Adipocyte (in vitro differentiated cells): ENCODE data around the gene CSTF2T.

Source experiments
- DNase-seq: peaks from one replicate; pipeline ENCODE4 v3.0.0-alpha.2; 2015; ENCODE audit warnings: low read depth
- H3K27me3 ChIP-seq: replicated peaks from 2 replicates; pipeline ENCODE4 v1.7.0; 2013; ENCODE audit warnings: mild to moderate bottlenecking, low read length, moderate library complexity; ENCODE audit not compliant: control insufficient read depth, insufficient read depth
- H3K36me3 ChIP-seq: 2 replicates; pipeline ENCODE4 v1.7.0; 2013; ENCODE audit warnings: low read length, mild to moderate bottlenecking, moderate library complexity; ENCODE audit not compliant: control insufficient read depth, insufficient read depth, severe bottlenecking
- H3K4me1 ChIP-seq: 2 replicates; pipeline ENCODE4 v1.7.0; 2013; ENCODE audit warnings: mild to moderate bottlenecking, low read length, moderate library complexity; ENCODE audit not compliant: control insufficient read depth, insufficient read depth
- H3K4me3 ChIP-seq: 2 replicates; pipeline ENCODE4 v1.7.0; 2013; ENCODE audit warnings: mild to moderate bottlenecking, low read length, moderate library complexity
- H3K9ac ChIP-seq: 2 replicates; pipeline ENCODE4 v1.7.0; 2013; ENCODE audit warnings: mild to moderate bottlenecking, low read length, moderate library complexity
- H3K9me3 ChIP-seq: 2 replicates; pipeline ENCODE4 v1.7.0; 2013; ENCODE audit warnings: mild to moderate bottlenecking, low read length, moderate library complexity; ENCODE audit not compliant: control insufficient read depth

The CSTF2T gene

DNA sequence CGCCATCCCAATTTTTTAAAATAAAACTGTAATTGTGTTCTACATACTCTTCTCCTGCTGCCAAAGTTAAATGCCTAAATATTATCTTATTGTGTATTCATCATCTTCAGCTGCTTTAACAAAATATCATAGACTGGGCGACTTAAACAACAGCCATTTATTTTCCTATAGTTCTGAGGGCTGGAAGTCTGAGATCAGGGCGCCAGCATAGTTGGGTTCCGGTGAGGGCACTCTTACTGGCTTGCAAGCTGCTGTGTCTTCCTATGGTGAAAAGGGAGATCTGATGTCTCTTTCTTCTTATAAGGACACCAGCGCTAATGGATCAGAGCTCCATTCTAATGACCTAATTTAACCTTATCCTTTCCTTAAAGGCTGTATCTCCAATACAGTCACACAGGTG lies 30.4 kb downstream of the CSTF2T start:
- DNase-seq: no peak
- Histone ChIP-seq H3K9ac (no peak overlapping the region), H3K4me1 (peaks cover 15% of the 10 kb centered on the region), H3K4me3 (no peak overlapping the region), H3K27me3 (no peaks in the 10 kb centered on the region), H3K36me3 (no peaks in the 10 kb centered on the region), H3K9me3 (peaks cover 17% of the 10 kb centered on the region)

DNA sequence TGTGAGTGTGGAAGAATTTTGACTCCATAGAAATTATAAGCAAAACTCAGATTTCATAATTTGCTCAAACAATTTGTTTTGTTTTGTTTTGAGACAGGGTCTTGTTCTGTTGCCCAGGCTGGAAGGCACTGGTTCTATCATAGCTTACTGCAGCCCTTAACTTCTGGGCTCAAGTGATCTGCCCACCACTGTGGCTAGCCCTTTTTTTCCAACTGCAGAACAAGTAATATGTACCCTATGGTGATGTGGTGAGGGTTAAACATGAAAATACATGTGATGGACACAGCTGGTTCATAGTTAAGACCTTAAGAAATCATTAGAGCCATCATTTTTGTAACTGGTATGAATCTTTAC lies 31.1 kb downstream of the CSTF2T start:
- Histone ChIP-seq H3K9ac (no peak overlapping the region), H3K27me3 (no peaks in the 10 kb centered on the region), H3K9me3 (peaks cover 17% of the 10 kb centered on the region), H3K36me3 (no peaks in the 10 kb centered on the region), H3K4me1 (peaks cover 15% of the 10 kb centered on the region), H3K4me3 (no peak overlapping the region)
- no peak for DNase-seq

DNA sequence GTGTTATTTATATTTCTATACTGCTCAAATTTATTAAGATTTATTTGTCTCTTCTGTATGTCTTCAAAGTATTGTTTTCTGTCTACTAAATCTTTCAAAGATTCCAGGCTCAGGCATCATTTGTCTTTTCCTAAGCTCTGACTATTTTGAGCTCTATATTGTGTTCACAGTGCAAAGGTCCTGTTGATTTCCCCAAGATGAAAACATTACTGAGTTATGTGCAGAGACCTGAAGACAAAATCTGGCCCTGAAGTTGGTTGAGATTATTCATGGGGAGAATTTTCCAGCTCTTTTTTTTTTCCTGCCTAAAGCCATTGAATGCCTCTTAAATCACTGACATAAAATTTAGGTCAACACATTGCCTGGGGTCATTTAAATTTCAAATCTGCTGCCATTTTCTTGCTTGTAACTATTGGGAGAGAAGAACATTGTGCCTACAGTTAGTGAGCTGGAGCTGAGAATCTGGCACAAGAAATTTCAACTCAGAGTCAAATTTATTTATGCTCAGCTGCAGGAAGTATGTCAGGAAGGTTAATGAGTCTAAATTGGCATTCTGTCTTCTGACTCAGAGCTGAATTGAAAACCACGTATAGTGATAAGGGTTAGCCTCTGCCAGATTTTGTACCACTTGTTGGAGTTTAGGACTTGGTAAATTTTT lies 31.6 kb downstream of the CSTF2T start:
- no peak overlapping the region for H3K9ac ChIP-seq
- H3K27me3 ChIP-seq: no peaks in the 10 kb centered on the region
- peaks cover 15% of the 10 kb centered on the region for H3K9me3 ChIP-seq

DNA sequence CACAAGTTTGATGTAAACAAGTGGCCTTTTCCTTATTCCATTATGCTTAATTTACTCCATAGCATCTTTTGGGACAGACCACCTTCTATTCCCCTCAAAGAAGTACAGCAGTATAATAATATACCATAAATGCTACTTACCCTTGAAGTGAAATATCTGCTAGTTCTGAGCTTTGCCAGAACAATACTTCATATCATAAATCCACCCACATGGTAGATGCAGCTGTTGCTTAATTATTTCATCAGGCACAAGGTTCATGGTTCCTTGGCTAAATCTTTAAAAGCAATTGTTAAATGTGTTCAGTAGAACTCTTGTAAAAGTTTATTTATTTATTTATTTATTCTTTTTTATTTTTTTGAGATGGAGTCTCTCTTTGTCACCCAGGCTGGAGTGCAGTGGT lies 32.9 kb downstream of the CSTF2T start:
- no peak for DNase-seq
- Histone ChIP-seq H3K4me3 (no peak overlapping the region), H3K9me3 (peaks cover 4% of the 10 kb centered on the region), H3K9ac (no peak overlapping the region), H3K36me3 (no peaks in the 10 kb centered on the region), H3K4me1 (peaks cover 15% of the 10 kb centered on the region), H3K27me3 (no peaks in the 10 kb centered on the region)

More for the DNA sequence above, 31.6 kb downstream of the CSTF2T start:
- H3K4me1 ChIP-seq: peaks cover 15% of the 10 kb centered on the region
- H3K4me3 ChIP-seq: no peak overlapping the region
- no peaks in the 10 kb centered on the region for H3K36me3 ChIP-seq
- peak; percentile 52 for DNase-seq

DNA sequence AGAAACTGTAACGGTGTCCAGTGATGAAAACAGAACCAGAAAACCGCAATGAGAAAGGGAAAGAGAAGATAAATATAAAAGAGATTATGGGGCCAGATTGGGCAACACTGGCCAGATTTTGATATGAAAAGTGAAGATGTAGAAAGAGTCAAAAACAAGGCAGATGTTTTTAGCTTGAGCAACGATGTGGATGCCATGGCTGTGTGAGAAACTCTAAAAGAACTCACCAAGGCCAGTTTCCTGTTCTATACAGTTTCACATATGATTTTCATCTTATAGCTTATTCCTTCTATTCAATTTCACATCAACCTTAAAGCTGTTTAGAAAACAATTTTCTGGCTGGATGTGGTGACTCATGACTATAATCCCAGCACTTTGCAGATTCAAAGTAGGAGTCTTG lies 36.3 kb downstream of the CSTF2T start:
- Histone ChIP-seq H3K9me3 (no peaks in the 10 kb centered on the region), H3K4me3 (no peak overlapping the region), H3K9ac (no peak overlapping the region), H3K36me3 (no peaks in the 10 kb centered on the region), H3K27me3 (no peaks in the 10 kb centered on the region), H3K4me1 (peaks cover 20% of the 10 kb centered on the region)
- peak; percentile 53 for DNase-seq

DNA sequence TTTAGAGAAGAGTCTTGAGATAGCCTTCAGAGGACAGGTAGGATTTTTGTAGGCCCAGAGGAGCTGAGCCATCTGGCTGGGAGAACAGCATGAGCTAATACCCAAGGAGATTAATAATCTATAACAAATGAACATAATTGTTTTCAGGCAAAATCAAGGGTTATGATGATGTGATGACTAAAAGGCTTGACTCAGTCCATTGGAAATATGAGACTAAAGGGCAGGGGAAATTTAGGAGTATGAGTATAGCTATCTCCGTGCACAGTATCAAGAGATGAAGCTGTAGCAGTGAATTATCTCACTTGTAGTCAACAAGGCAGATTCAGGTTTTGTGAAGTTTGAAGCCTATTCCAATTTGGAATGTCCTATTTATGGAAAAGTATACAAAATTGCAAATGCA lies 40.1 kb downstream of the CSTF2T start:
- Histone ChIP-seq H3K27me3 (no peaks in the 10 kb centered on the region), H3K4me1 (peaks cover 15% of the 10 kb centered on the region), H3K4me3 (no peak overlapping the region), H3K36me3 (no peaks in the 10 kb centered on the region), H3K9ac (no peak overlapping the region), H3K9me3 (no peaks in the 10 kb centered on the region)
- DNase-seq: no peak

DNA sequence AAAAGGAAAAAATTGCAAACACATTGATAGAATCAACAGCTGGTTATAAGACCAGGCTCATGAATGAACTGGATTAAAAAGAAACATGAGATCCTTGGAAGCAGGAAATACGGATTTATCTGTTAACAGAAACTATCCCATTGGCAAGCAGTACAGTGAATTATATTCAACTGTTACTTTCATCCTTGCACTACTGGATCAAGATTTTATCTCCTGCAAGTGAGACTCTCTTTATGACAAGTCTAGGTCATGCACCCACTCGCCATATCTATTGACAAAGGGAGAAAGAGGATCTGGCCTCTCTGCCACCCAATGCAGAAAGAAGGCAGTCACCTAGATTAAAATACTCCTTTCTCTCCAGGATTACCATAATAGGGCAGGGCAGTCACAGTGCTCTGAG lies 41.4 kb downstream of the CSTF2T start:
- DNase-seq: no peak
- Histone ChIP-seq H3K36me3 (no peaks in the 10 kb centered on the region), H3K27me3 (no peaks in the 10 kb centered on the region), H3K9me3 (no peaks in the 10 kb centered on the region), H3K4me1 (peaks cover 23% of the 10 kb centered on the region), H3K4me3 (no peak overlapping the region), H3K9ac (no peak overlapping the region)

DNA sequence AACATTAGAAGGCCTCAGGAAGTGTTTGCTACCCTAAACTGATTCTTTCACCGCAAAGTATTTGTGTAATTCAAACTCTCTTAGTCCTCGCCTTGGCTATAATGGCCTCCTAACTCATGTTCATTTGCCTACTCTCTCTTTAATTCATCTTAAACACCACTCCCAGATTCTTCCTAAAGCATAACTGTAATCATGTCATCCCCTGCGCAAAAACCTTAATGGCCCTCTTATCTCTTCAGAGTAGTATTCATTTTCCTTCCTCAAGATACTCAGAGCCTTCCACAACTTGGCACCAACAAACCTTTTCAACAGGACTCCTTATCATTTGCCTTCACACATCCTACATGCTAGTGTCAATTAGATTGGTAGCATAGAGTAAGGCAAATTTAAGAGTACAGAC lies 42.9 kb downstream of the CSTF2T start:
- Histone ChIP-seq H3K9me3 (no peaks in the 10 kb centered on the region), H3K9ac (no peak overlapping the region), H3K4me3 (no peak overlapping the region), H3K36me3 (no peaks in the 10 kb centered on the region), H3K4me1 (peaks cover 27% of the 10 kb centered on the region), H3K27me3 (no peaks in the 10 kb centered on the region)
- DNase-seq: no peak

DNA sequence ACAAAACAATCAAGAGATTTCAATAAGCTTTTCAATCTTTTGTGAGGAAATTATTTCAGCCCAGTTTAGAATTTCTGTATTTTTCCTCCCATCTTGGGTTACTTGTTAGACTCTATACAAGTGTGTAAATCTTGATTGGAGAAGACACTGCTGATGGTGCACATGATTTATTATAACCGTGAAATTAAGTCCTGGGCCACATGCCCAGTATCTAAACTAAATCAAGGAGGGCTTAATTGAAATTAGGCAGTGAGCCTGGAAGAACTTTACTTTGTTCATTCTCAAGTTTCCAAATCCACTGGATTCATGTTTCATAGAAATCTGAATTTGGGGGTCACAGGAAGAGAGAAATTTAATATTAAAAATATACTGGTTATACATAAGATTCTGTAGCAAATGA lies 44.5 kb downstream of the CSTF2T start:
- peak; percentile 66 for DNase-seq
- Histone ChIP-seq H3K36me3 (no peaks in the 10 kb centered on the region), H3K27me3 (no peaks in the 10 kb centered on the region), H3K4me3 (no peak overlapping the region), H3K4me1 (peaks cover 32% of the 10 kb centered on the region), H3K9ac (no peak overlapping the region), H3K9me3 (no peaks in the 10 kb centered on the region)

DNA sequence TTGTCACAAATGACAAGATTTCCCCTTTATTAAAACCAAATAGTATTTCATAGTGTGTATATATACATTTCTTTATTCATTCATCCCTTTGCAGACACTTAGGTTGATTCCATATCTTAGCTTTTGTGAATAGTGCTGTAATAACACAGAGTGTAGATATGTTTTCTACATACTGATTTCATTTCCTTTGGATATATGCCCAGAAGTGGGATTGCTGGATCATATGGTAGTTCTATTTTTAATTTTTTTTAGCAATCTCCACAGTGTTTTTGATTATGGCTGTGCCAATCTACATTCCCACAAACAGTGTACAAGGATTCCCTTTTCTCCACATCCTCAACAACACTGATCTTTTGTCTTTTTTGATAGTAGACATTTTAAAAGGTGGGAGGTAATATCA lies 46.4 kb downstream of the CSTF2T start:
- Histone ChIP-seq H3K9ac (no peak overlapping the region), H3K36me3 (no peaks in the 10 kb centered on the region), H3K9me3 (no peaks in the 10 kb centered on the region), H3K4me1 (peaks cover 23% of the 10 kb centered on the region), H3K4me3 (no peak overlapping the region), H3K27me3 (no peaks in the 10 kb centered on the region)
- peak; percentile 76 for DNase-seq

DNA sequence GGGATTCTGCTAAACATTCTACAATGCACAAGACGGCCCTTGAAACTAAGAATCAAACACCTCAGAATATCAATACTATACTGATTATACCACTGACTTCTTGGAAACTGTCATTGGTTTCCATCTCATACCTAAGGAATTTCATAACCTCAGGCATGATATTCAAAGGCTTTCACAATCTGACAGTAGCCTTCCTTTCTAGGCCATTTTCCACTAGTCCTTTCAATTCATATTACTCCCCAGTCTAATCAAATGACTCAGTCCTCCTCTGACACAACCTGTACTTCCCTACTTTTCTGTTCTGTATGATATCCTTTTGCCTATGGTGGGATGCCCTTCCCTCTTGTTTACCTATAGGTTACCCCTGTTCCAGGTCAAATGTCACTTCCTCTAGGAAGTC lies 48.3 kb downstream of the CSTF2T start:
- no peaks in the 10 kb centered on the region for H3K27me3 ChIP-seq
- peaks cover 18% of the 10 kb centered on the region for H3K4me1 ChIP-seq
- H3K4me3 ChIP-seq: no peak overlapping the region
- no peaks in the 10 kb centered on the region for H3K9me3 ChIP-seq
- DNase-seq: peak; percentile 66
- H3K9ac ChIP-seq: no peak overlapping the region
- H3K36me3 ChIP-seq: no peaks in the 10 kb centered on the region

DNA sequence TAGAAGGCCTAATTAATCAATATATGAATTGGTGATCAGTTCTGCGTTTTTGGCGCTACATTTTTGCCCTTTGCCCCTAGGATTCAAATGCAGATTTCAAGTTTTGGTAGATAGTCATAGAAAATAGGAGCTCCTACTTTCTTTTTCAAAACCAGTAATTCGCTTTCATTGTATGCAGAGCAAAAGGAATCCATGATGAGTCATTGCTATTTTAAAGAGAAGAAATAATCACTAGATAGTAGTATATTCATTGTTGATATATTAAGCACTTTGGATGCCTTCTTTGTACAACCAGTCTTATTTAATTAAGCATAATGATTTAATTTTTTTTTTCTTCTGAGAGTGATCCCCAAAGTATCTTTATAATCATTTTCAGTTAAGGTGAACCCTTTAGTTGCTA lies 50.3 kb downstream of the CSTF2T start:
- Histone ChIP-seq H3K27me3 (no peaks in the 10 kb centered on the region), H3K9ac (no peak overlapping the region)
- DNase-seq: no peak

More for the DNA sequence above, 50.3 kb downstream of the CSTF2T start:
- Histone ChIP-seq H3K9me3 (no peaks in the 10 kb centered on the region), H3K4me3 (no peak overlapping the region), H3K4me1 (peaks cover 22% of the 10 kb centered on the region), H3K36me3 (no peaks in the 10 kb centered on the region)
